GM21423 (cell line): ENCODE measurements around the gene F2RL1.
"Not testable (repeated sequence)": the region's sequence is repeated elsewhere in the genome, so short reads cannot be mapped to it uniquely, and the experiment has no call there.

Source experiments
- ATAC-seq: cut with Tn5 transposase; IDR thresholded peaks from one replicate; pipeline ENCODE4 v1.9.1; 2021; ENCODE audit warnings: mild to moderate bottlenecking, moderate library complexity; ENCODE audit not compliant: unreplicated experiment

F2RL1 gene

GRCh38 chr5:76805821-76806505, 12.9 kb upstream of the F2RL1 start:
- no peak for ATAC-seq

- ATAC-seq: no peak
Observed at GRCh38 chr5:76807296-76807695, 11.5 kb upstream of the F2RL1 start.

GRCh38 chr5:76808141-76808691, 10.6 kb upstream of the F2RL1 start:
- no peak for ATAC-seq

GRCh38 chr5:76809141-76809540, 9.7 kb upstream of the F2RL1 start:
- ATAC-seq: no peak

GRCh38 chr5:76810236-76810635, 8.6 kb upstream of the F2RL1 start:
- ATAC-seq: no peak

- ATAC-seq: no peak
Observed at GRCh38 chr5:76811214-76811613, 7.6 kb upstream of the F2RL1 start.

GRCh38 chr5:76812209-76812608, 6.6 kb upstream of the F2RL1 start:
- ATAC-seq: not testable (repeated sequence)

GRCh38 chr5:76813982-76814562, 4.8 kb upstream of the F2RL1 start:
- no peak for ATAC-seq

GRCh38 chr5:76816110-76816831, 2.6 kb upstream of the F2RL1 start:
- no peak for ATAC-seq

GRCh38 chr5:76819851-76820525, 1.2 kb downstream of the F2RL1 start:
- ATAC-seq: no peak

- ATAC-seq: no peak
Observed at GRCh38 chr5:76820526-76820890, 1.7 kb downstream of the F2RL1 start.

- ATAC-seq: no peak
Observed at GRCh38 chr5:76821136-76821535, 2.3 kb downstream of the F2RL1 start.

- not testable (repeated sequence) for ATAC-seq
Observed at GRCh38 chr5:76822105-76822731, 3.4 kb downstream of the F2RL1 start.

GRCh38 chr5:76826416-76826815, 7.6 kb downstream of the F2RL1 start:
- not testable (repeated sequence) for ATAC-seq

- no peak for ATAC-seq
Observed at GRCh38 chr5:76831110-76831452, 12.3 kb downstream of the F2RL1 start.

- ATAC-seq: no peak
Observed at GRCh38 chr5:76836181-76836580, 17.4 kb downstream of the F2RL1 start.

GRCh38 chr5:76836585-76836984, 17.8 kb downstream of the F2RL1 start:
- no peak for ATAC-seq

GRCh38 chr5:76838481-76839261, 19.8 kb downstream of the F2RL1 start:
- no peak for ATAC-seq

GRCh38 chr5:76841361-76841760, 22.5 kb downstream of the F2RL1 start:
- no peak for ATAC-seq

- ATAC-seq: no peak
Observed at GRCh38 chr5:76845890-76846289, 27.1 kb downstream of the F2RL1 start.
